Fibroblast of lung (primary cell): ENCODE measurements around the gene DDX10.

Experiments
- EZH2 ChIP-seq: IDR thresholded peaks from 2 replicates; pipeline ENCODE4 v1.5.1; 2012; ENCODE audit warnings: low read length, control low read depth, mild to moderate bottlenecking; ENCODE audit errors: missing control alignments
- TF ChIP-seq, protein P1 (sequence below), 2 donors: IDR thresholded peaks in 1 of 2; conservative IDR thresholded peaks in 1 of 2; 1 replicate in 1 of 2; 2 replicates in 1 of 2; pipeline ENCODE4 v1.5.1; 2011 to 2012; ENCODE audit warnings: low read length in 2 of 2, control low read depth in 1 of 2, inconsistent platforms in 1 of 2, low read depth in 1 of 2, mild to moderate bottlenecking in 1 of 2

DNA sequence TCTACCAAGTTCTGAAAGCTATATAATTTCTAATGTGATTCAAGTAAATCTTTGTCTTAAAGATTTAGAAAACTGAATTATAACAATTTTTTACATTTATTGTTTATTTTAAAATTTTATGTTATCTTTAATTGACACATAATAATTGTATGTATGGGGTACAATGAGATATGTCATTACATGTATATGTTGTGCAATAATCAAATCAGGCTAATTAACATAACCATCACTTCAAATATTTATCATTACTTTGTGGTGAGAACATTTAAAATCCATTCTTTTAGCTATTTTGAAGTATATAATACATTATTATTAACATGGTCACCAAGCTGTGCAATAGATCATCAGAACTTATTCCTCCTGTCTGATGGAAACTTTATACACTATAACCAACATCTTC lies 181.1 kb downstream of the DDX10 start:
- TF ChIP-seq, protein P1, sequence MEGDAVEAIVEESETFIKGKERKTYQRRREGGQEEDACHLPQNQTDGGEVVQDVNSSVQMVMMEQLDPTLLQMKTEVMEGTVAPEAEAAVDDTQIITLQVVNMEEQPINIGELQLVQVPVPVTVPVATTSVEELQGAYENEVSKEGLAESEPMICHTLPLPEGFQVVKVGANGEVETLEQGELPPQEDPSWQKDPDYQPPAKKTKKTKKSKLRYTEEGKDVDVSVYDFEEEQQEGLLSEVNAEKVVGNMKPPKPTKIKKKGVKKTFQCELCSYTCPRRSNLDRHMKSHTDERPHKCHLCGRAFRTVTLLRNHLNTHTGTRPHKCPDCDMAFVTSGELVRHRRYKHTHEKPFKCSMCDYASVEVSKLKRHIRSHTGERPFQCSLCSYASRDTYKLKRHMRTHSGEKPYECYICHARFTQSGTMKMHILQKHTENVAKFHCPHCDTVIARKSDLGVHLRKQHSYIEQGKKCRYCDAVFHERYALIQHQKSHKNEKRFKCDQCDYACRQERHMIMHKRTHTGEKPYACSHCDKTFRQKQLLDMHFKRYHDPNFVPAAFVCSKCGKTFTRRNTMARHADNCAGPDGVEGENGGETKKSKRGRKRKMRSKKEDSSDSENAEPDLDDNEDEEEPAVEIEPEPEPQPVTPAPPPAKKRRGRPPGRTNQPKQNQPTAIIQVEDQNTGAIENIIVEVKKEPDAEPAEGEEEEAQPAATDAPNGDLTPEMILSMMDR (conservative IDR thresholded peaks at IDR 0.05 in 1 of 2, IDR thresholded peaks at IDR 0.05 in 1 of 2; ENCODE audit: low read depth in 1 of 2, low read length in 2 of 2), result no peak
- TF ChIP-seq EZH2, result no peak
